ENCODE results near the gene MYO5A.

Gene MYO5A

GRCh38 chr15:52414936-52415335, 113.7 kb downstream of the MYO5A start:
- H3K4me1 ChIP-seq (ENCODE audit: control insufficient read depth, insufficient read depth, low read length), result peaks cover 9% of the 10 kb centered on the region
- peaks cover 3% of the 10 kb centered on the region for H3K36me3 ChIP-seq (ENCODE audit: insufficient read depth, low read length)
- no peak overlapping the region for H3K4me3 ChIP-seq (ENCODE audit: low read length)
- no peaks in the 10 kb centered on the region for H3K27me3 ChIP-seq (ENCODE audit: control insufficient read depth, insufficient read depth, low read length)
- no peak overlapping the region for H3K4me2 ChIP-seq (ENCODE audit: low read length)
- no peaks in the 10 kb centered on the region for H3K9me3 ChIP-seq (replicated peaks; ENCODE audit: low read length)
- H3K9ac ChIP-seq (ENCODE audit: low read depth, low read length), result no peak overlapping the region

- no peak overlapping the region for H3K4me2 ChIP-seq (ENCODE audit: low read length)
- H3K9ac ChIP-seq (ENCODE audit: low read depth, low read length), result no peak overlapping the region
- H3K9me3 ChIP-seq (replicated peaks; ENCODE audit: low read length), result no peaks in the 10 kb centered on the region
- H3K4me1 ChIP-seq (ENCODE audit: control insufficient read depth, insufficient read depth, low read length), result no peaks in the 10 kb centered on the region
- no peaks in the 10 kb centered on the region for H3K27me3 ChIP-seq (ENCODE audit: control insufficient read depth, insufficient read depth, low read length)
- no peak overlapping the region for H3K4me3 ChIP-seq (ENCODE audit: low read length)
- peaks cover 8% of the 10 kb centered on the region for H3K36me3 ChIP-seq (ENCODE audit: insufficient read depth, low read length)
Measured at GRCh38 chr15:52408823-52409222, 119.9 kb downstream of the MYO5A start.

- Histone ChIP-seq H3K36me3 (ENCODE audit: insufficient read depth, low read length) (peaks cover 8% of the 10 kb centered on the region), H3K9ac (ENCODE audit: low read depth, low read length) (no peak overlapping the region), H3K4me3 (ENCODE audit: low read length) (no peak overlapping the region), H3K27me3 (ENCODE audit: control insufficient read depth, insufficient read depth, low read length) (no peaks in the 10 kb centered on the region), H3K4me2 (ENCODE audit: low read length) (no peak overlapping the region), H3K9me3 (replicated peaks; ENCODE audit: low read length) (no peaks in the 10 kb centered on the region), H3K4me1 (ENCODE audit: control insufficient read depth, insufficient read depth, low read length) (no peaks in the 10 kb centered on the region)
Measured at GRCh38 chr15:52407374-52407773, 121.3 kb downstream of the MYO5A start.

GRCh38 chr15:52406601-52407000, 122.1 kb downstream of the MYO5A start:
- no peak overlapping the region for H3K4me3 ChIP-seq (ENCODE audit: low read length)
- H3K27me3 ChIP-seq (ENCODE audit: control insufficient read depth, insufficient read depth, low read length), result no peaks in the 10 kb centered on the region
- no peak overlapping the region for H3K9ac ChIP-seq (ENCODE audit: low read depth, low read length)
- H3K9me3 ChIP-seq (replicated peaks; ENCODE audit: low read length), result no peaks in the 10 kb centered on the region
- peaks cover 8% of the 10 kb centered on the region for H3K36me3 ChIP-seq (ENCODE audit: insufficient read depth, low read length)
- no peaks in the 10 kb centered on the region for H3K4me1 ChIP-seq (ENCODE audit: control insufficient read depth, insufficient read depth, low read length)
- H3K4me2 ChIP-seq (ENCODE audit: low read length), result no peak overlapping the region

GRCh38 chr15:52405856-52406255, 122.8 kb downstream of the MYO5A start:
- no peak overlapping the region for H3K9ac ChIP-seq (ENCODE audit: low read depth, low read length)
- no peaks in the 10 kb centered on the region for H3K27me3 ChIP-seq (ENCODE audit: control insufficient read depth, insufficient read depth, low read length)
- no peak overlapping the region for H3K4me2 ChIP-seq (ENCODE audit: low read length)
- no peaks in the 10 kb centered on the region for H3K4me1 ChIP-seq (ENCODE audit: control insufficient read depth, insufficient read depth, low read length)
- H3K4me3 ChIP-seq (ENCODE audit: low read length), result no peak overlapping the region
- H3K36me3 ChIP-seq (ENCODE audit: insufficient read depth, low read length), result peaks cover 8% of the 10 kb centered on the region
- no peaks in the 10 kb centered on the region for H3K9me3 ChIP-seq (replicated peaks; ENCODE audit: low read length)

GRCh38 chr15:52397118-52397517, 131.6 kb downstream of the MYO5A start:
- no peak overlapping the region for H3K4me3 ChIP-seq (ENCODE audit: low read length)
- H3K9ac ChIP-seq (ENCODE audit: low read depth, low read length), result no peak overlapping the region
- no peaks in the 10 kb centered on the region for H3K27me3 ChIP-seq (ENCODE audit: control insufficient read depth, insufficient read depth, low read length)
- no peaks in the 10 kb centered on the region for H3K9me3 ChIP-seq (replicated peaks; ENCODE audit: low read length)
- no peaks in the 10 kb centered on the region for H3K4me1 ChIP-seq (ENCODE audit: control insufficient read depth, insufficient read depth, low read length)
- H3K36me3 ChIP-seq (ENCODE audit: insufficient read depth, low read length), result peaks cover 5% of the 10 kb centered on the region
- H3K4me2 ChIP-seq (ENCODE audit: low read length), result no peak overlapping the region

- Histone ChIP-seq H3K4me1 (ENCODE audit: control insufficient read depth, insufficient read depth, low read length) (no peaks in the 10 kb centered on the region), H3K36me3 (ENCODE audit: insufficient read depth, low read length) (peaks cover 19% of the 10 kb centered on the region)
Measured at GRCh38 chr15:52394118-52394517, 134.6 kb downstream of the MYO5A start.

GRCh38 chr15:52392008-52392687, 136.5 kb downstream of the MYO5A start:
- Histone ChIP-seq H3K9ac (ENCODE audit: low read depth, low read length) (no peak overlapping the region), H3K36me3 (ENCODE audit: insufficient read depth, low read length) (peaks cover 30% of the 10 kb centered on the region), H3K27me3 (ENCODE audit: control insufficient read depth, insufficient read depth, low read length) (no peaks in the 10 kb centered on the region), H3K4me3 (ENCODE audit: low read length) (no peak overlapping the region), H3K4me2 (ENCODE audit: low read length) (no peak overlapping the region), H3K4me1 (ENCODE audit: control insufficient read depth, insufficient read depth, low read length) (no peaks in the 10 kb centered on the region), H3K9me3 (replicated peaks; ENCODE audit: low read length) (no peaks in the 10 kb centered on the region)

More at GRCh38 chr15:52394118-52394517, 134.6 kb downstream of the MYO5A start:
- H3K27me3 ChIP-seq (ENCODE audit: control insufficient read depth, insufficient read depth, low read length), result no peaks in the 10 kb centered on the region
- H3K9ac ChIP-seq (ENCODE audit: low read depth, low read length), result no peak overlapping the region
- no peaks in the 10 kb centered on the region for H3K9me3 ChIP-seq (replicated peaks; ENCODE audit: low read length)
- no peak overlapping the region for H3K4me2 ChIP-seq (ENCODE audit: low read length)
- H3K4me3 ChIP-seq (ENCODE audit: low read length), result no peak overlapping the region

- Histone ChIP-seq H3K9ac (ENCODE audit: low read depth, low read length) (no peak overlapping the region), H3K27me3 (ENCODE audit: control insufficient read depth, insufficient read depth, low read length) (no peaks in the 10 kb centered on the region), H3K4me3 (ENCODE audit: low read length) (no peak overlapping the region), H3K4me2 (ENCODE audit: low read length) (no peak overlapping the region), H3K4me1 (ENCODE audit: control insufficient read depth, insufficient read depth, low read length) (no peaks in the 10 kb centered on the region), H3K36me3 (ENCODE audit: insufficient read depth, low read length) (peaks cover 27% of the 10 kb centered on the region), H3K9me3 (replicated peaks; ENCODE audit: low read length) (no peaks in the 10 kb centered on the region)
Measured at GRCh38 chr15:52391069-52391468, 137.6 kb downstream of the MYO5A start.

GRCh38 chr15:52385670-52386069, 143.0 kb downstream of the MYO5A start:
- Histone ChIP-seq H3K9me3 (replicated peaks; ENCODE audit: low read length) (no peaks in the 10 kb centered on the region), H3K27me3 (ENCODE audit: control insufficient read depth, insufficient read depth, low read length) (no peaks in the 10 kb centered on the region), H3K4me1 (ENCODE audit: control insufficient read depth, insufficient read depth, low read length) (peaks cover 8% of the 10 kb centered on the region), H3K4me3 (ENCODE audit: low read length) (no peak overlapping the region), H3K36me3 (ENCODE audit: insufficient read depth, low read length) (peaks cover 45% of the 10 kb centered on the region), H3K9ac (ENCODE audit: low read depth, low read length) (no peak overlapping the region), H3K4me2 (ENCODE audit: low read length) (no peak overlapping the region)

- Histone ChIP-seq H3K27me3 (ENCODE audit: control insufficient read depth, insufficient read depth, low read length) (no peaks in the 10 kb centered on the region), H3K9me3 (replicated peaks; ENCODE audit: low read length) (no peaks in the 10 kb centered on the region), H3K4me1 (ENCODE audit: control insufficient read depth, insufficient read depth, low read length) (peaks cover 8% of the 10 kb centered on the region), H3K36me3 (ENCODE audit: insufficient read depth, low read length) (peaks cover 39% of the 10 kb centered on the region), H3K4me2 (ENCODE audit: low read length) (no peak overlapping the region), H3K9ac (ENCODE audit: low read depth, low read length) (no peak overlapping the region), H3K4me3 (ENCODE audit: low read length) (no peak overlapping the region)
Measured at GRCh38 chr15:52383100-52383588, 145.5 kb downstream of the MYO5A start.

- Histone ChIP-seq H3K9me3 (replicated peaks; ENCODE audit: low read length) (no peaks in the 10 kb centered on the region), H3K4me2 (ENCODE audit: low read length) (no peak overlapping the region), H3K27me3 (ENCODE audit: control insufficient read depth, insufficient read depth, low read length) (no peaks in the 10 kb centered on the region), H3K9ac (ENCODE audit: low read depth, low read length) (no peak overlapping the region), H3K4me3 (ENCODE audit: low read length) (no peak overlapping the region), H3K4me1 (ENCODE audit: control insufficient read depth, insufficient read depth, low read length) (peaks cover 8% of the 10 kb centered on the region), H3K36me3 (ENCODE audit: insufficient read depth, low read length) (peaks cover 39% of the 10 kb centered on the region)
Measured at GRCh38 chr15:52382647-52383046, 146.0 kb downstream of the MYO5A start.

Measured in skeletal muscle satellite cell (primary cell).